ENCODE data around the gene PNMA8C.
"Not testable (repeated sequence)": the region's sequence is repeated elsewhere in the genome, so short reads cannot be mapped to it uniquely, and the experiment has no call there.

Gene PNMA8C

GRCh38 chr19:46388311-46389095, 40.2 kb downstream of the PNMA8C start:
- no peak for DNase-seq

- no peak for DNase-seq
Observed at GRCh38 chr19:46387713-46388130, 41.0 kb downstream of the PNMA8C start.

GRCh38 chr19:46386996-46387712, 41.6 kb downstream of the PNMA8C start:
- DNase-seq, result no peak

GRCh38 chr19:46386151-46386550, 42.6 kb downstream of the PNMA8C start:
- DNase-seq, result no peak

- DNase-seq, result no peak
Observed at GRCh38 chr19:46385636-46386035, 43.1 kb downstream of the PNMA8C start.

- no peak for DNase-seq
Observed at GRCh38 chr19:46384396-46384795, 44.3 kb downstream of the PNMA8C start.

- DNase-seq, result no peak
Observed at GRCh38 chr19:46383846-46384245, 44.9 kb downstream of the PNMA8C start.

- no peak for DNase-seq
Observed at GRCh38 chr19:46383171-46383815, 45.4 kb downstream of the PNMA8C start.

- no peak for DNase-seq
Observed at GRCh38 chr19:46381756-46382345, 46.9 kb downstream of the PNMA8C start.

GRCh38 chr19:46381346-46381745, 47.4 kb downstream of the PNMA8C start:
- DNase-seq, result no peak

GRCh38 chr19:46380690-46381089, 48.0 kb downstream of the PNMA8C start:
- DNase-seq, result no peak

GRCh38 chr19:46378268-46378667, 50.5 kb downstream of the PNMA8C start:
- no peak for DNase-seq

- no peak for DNase-seq
Observed at GRCh38 chr19:46376241-46377153, 52.2 kb downstream of the PNMA8C start.

GRCh38 chr19:46375476-46376067, 53.2 kb downstream of the PNMA8C start:
- DNase-seq, result not testable (repeated sequence)
